IPS DF 6.9 (cell line): ENCODE results near the gene SNTG2.
"Not testable (repeated sequence)": the region's sequence is repeated elsewhere in the genome, so short reads cannot be mapped to it uniquely, and the experiment has no call there.

Source experiments
- DNase-seq: peaks from one replicate; pipeline ENCODE4 v3.0.0-alpha.2; 2013; ENCODE audit warnings: low read depth, low spot score
- H3K27ac ChIP-seq: one replicate; pipeline ENCODE4 v1.5.1; 2013; ENCODE audit warnings: low read length, control low read depth
- H3K27me3 ChIP-seq: 2 replicates; pipeline ENCODE4 v1.6.1; 2013; ENCODE audit warnings: mild to moderate bottlenecking, low read length; ENCODE audit not compliant: control insufficient read depth, insufficient read depth
- H3K36me3 ChIP-seq: 2 replicates; pipeline ENCODE4 v1.6.1; 2013; ENCODE audit warnings: low read length; ENCODE audit not compliant: control insufficient read depth, insufficient read depth
- H3K4me1 ChIP-seq: 2 replicates; pipeline ENCODE4 v1.6.1; 2013; ENCODE audit warnings: low read length; ENCODE audit not compliant: control insufficient read depth, insufficient read depth
- H3K4me3 ChIP-seq: 2 replicates; pipeline ENCODE4 v1.5.1; 2013; ENCODE audit warnings: mild to moderate bottlenecking, low read length
- H3K9me3 ChIP-seq: 2 replicates; pipeline ENCODE4 v1.6.1; 2013; ENCODE audit warnings: low read length, inconsistent platforms; ENCODE audit not compliant: control insufficient read depth, insufficient read depth
- WGBS: extraction: QIAGEN DNeasy Blood & Tissue Kit; methylation state at CpG from one replicate; pipeline ENCODE4 v1.1.7; 2013; ENCODE audit warnings: mixed read lengths, missing lambda C conversion rate; ENCODE audit not compliant: insufficient read length, insufficient coverage; 5-methylcytosine and 5-hydroxymethylcytosine counted together

The SNTG2 gene

DNA sequence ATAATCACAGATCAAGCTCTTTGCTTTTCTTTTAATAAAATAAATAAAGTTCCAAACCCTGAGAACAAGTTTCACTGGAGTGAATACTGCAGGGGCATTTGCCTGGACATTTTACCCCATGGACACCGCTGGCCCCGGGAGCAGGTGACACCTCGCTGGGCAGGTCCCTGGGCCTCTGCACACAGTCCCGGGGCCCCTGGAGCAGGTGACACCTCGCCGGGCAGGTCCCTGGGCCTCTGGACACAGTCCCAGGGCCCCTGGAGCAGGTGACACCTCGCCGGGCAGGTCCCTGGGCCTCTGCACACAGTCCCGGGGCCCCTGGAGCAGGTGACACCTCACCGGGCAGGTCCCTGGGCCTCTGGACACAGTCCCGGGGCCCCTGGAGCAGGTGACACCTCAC is 464.3 kb downstream of the SNTG2 start:
- H3K4me1 ChIP-seq, H3K27me3 ChIP-seq, H3K9me3 ChIP-seq, DNase-seq, H3K4me3 ChIP-seq, H3K36me3 ChIP-seq, H3K27ac ChIP-seq: not testable (repeated sequence)
- WGBS: no CpG with 5 or more reads among the region's 11 CpGs

GRCh38 chr2:1415501-1415900 is 464.9 kb downstream of the SNTG2 start:
- Histone ChIP-seq H3K27ac (no peak overlapping the region), H3K4me3 (no peak overlapping the region), H3K27me3 (no peaks in the 10 kb centered on the region), H3K36me3 (no peaks in the 10 kb centered on the region), H3K9me3 (no peaks in the 10 kb centered on the region), H3K4me1 (no peaks in the 10 kb centered on the region)
- no CpG with 5 or more reads among the region's 6 CpGs for WGBS
- DNase-seq: no peak
